CD8-positive, alpha-beta memory T cell (primary cell): ENCODE data around the gene SFT2D3. TPM values are rescaled to one million over a fixed set of nuclear protein-coding genes. Genes with fewer than 3 reads are reported as not detected.

Experiments
- CTCF ChIA-PET: fragments of 350-600 bp; sonication (Branson Sonifier 250); formaldehyde crosslinking; loops from one replicate; lab custom pipeline; 2021; ENCODE audit warnings: antibody characterized with exemption; lab: Charles Lee
- POLR2A ChIA-PET: fragments of 350-600 bp; sonication (Branson Sonifier 250); formaldehyde crosslinking; loops from one replicate; lab custom pipeline; 2021; ENCODE audit warnings: antibody characterized with exemption; lab: Charles Lee
- DNase-seq, 5 donors: peaks; one replicate each; pipeline versions ENCODE4 v3.0.0 to v3.0.0-alpha.2; 2020 to 2022; ENCODE audit warnings: mixed read lengths in 1 of 5
- H3K27ac ChIP-seq: one replicate; pipeline ENCODE4 v1.7.0; 2013; ENCODE audit warnings: low read depth, mild to moderate bottlenecking, low read length, moderate library complexity
- H3K27me3 ChIP-seq: 2 replicates; pipeline ENCODE4 v1.7.0; 2013; ENCODE audit warnings: low read length, mild to moderate bottlenecking; ENCODE audit not compliant: insufficient read depth, poor library complexity, severe bottlenecking
- H3K36me3 ChIP-seq: 2 replicates; pipeline ENCODE4 v1.7.0; 2013; ENCODE audit warnings: mild to moderate bottlenecking, low read length, moderate library complexity; ENCODE audit not compliant: insufficient read depth
- H3K4me1 ChIP-seq: 2 replicates; pipeline ENCODE4 v1.7.0; 2013; ENCODE audit warnings: mild to moderate bottlenecking, low read length, moderate library complexity; ENCODE audit not compliant: insufficient read depth
- H3K4me3 ChIP-seq: 2 replicates; pipeline ENCODE4 v1.7.0; 2013; ENCODE audit warnings: mild to moderate bottlenecking, low read length
- H3K9me3 ChIP-seq: 2 replicates; pipeline ENCODE4 v1.7.0; 2013; ENCODE audit warnings: mild to moderate bottlenecking, low read length
- H3K27ac Mint-ChIP-seq, 8 donors: one replicate each; pipeline ENCODE4 v1.8.0; 2020 to 2021; ENCODE audit warnings: mixed read lengths in 8 of 8, mild to moderate bottlenecking in 6 of 8, inconsistent platforms in 3 of 8, moderate library complexity in 3 of 8
- H3K27me3 Mint-ChIP-seq, 2 donors: one replicate each; pipeline ENCODE4 v1.8.0; 2020 to 2021; ENCODE audit warnings: mixed read lengths in 2 of 2, mild to moderate bottlenecking in 1 of 2, moderate library complexity in 1 of 2
- H3K36me3 Mint-ChIP-seq, 3 donors: one replicate each; pipeline ENCODE4 v1.8.0; 2020 to 2021; ENCODE audit warnings: mixed read lengths in 3 of 3, inconsistent platforms in 1 of 3, mild to moderate bottlenecking in 1 of 3
- H3K4me1 Mint-ChIP-seq, 3 donors: one replicate each; pipeline ENCODE4 v1.8.0; 2020 to 2021; ENCODE audit warnings: mixed read lengths in 3 of 3, inconsistent platforms in 1 of 3, mild to moderate bottlenecking in 1 of 3
- H3K4me3 Mint-ChIP-seq, 7 donors: one replicate each; pipeline ENCODE4 v1.8.0; 2020 to 2021; ENCODE audit warnings: mixed read lengths in 7 of 7, mild to moderate bottlenecking in 6 of 7, moderate library complexity in 4 of 7, inconsistent platforms in 2 of 7
- H3K9me3 Mint-ChIP-seq, 5 donors: one replicate each; pipeline ENCODE4 v1.8.0; 2020 to 2022; ENCODE audit warnings: mixed read lengths in 5 of 5, mild to moderate bottlenecking in 3 of 5, moderate library complexity in 2 of 5, inconsistent platforms in 1 of 5
- polyA plus RNA-seq: library from polyadenylated mRNA; unstranded; fragments of 300-500 nt; fragmentation: Illumina TruSeq; gene quantifications from one replicate; pipeline ENCODE4 v1.2.3, GENCODE V29; 2021
- total RNA-seq, 2 experiments: library from RNA; stranded (reverse); gene quantifications; one replicate each; pipeline ENCODE4 v1.2.3, GENCODE V29; 2021

SFT2D3 gene
- total and polyA plus RNA-seq, 3 experiments from 2014 or later = 0.31 to 5.5 (median 4.6) TPM

DNA sequence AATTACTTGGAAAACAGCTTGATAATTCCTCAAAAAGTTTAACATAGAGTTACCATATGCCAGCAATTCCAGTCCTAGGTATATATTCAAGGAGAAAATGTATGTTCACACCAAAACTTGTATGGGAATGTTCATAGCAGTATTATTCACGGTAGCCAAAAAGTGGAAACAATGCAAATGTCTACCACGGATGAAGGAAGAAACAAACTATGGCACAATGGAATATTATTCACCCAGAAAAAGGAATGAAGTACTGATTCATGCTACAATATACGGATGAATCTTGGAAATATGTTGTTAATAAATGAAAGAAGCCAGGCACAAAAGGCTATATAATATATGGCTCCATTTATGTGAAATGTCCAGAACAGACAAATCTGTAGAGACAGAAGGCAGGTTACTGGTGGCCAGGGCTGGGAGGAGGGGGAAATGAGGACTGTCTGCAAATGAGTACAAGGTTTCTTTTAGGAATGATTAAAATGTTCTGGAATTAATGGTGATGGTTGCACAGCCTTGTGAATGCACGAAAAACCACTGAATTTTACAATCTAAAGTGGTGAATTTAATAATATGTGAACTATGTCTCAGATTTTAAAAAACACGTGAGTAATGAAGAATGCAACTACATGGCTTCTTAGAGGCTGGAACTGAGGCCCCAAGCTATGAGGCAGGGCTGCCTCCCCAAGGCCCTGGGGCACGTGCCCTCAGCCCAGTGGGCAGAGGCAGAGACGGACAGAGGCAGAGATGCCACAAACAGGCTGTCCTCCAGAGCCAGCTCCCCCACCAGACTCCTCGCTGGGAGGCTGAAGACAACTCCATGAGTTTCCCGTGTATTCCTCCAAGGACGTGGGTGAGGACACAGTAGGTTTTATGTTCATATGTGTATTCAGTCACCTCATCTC, 31.0 kb upstream of the SFT2D3 start:
- CTCF ChIA-PET = no interaction called here
- no peaks in the 10 kb centered on the region for H3K36me3 ChIP-seq
- Mint-ChIP-seq H3K9me3 (no peaks in the 10 kb centered on the region), H3K4me1 (peaks cover 5 to 6% (median 5%) of the 10 kb centered on the region in 3 donors), H3K36me3 (peaks cover 0 to 1% (median 0%) of the 10 kb centered on the region in 3 donors), H3K4me3 (no peak overlapping the region), H3K27me3 (peaks cover 61 to 75% of the 10 kb centered on the region in 2 donors), H3K27ac (no peak overlapping the region)
- H3K27me3 ChIP-seq = peaks cover 16% of the 10 kb centered on the region
- H3K9me3 ChIP-seq = no peaks in the 10 kb centered on the region
- no peak for DNase-seq
- H3K27ac ChIP-seq = no peak overlapping the region
- no peaks in the 10 kb centered on the region for H3K4me1 ChIP-seq
- no peak overlapping the region for H3K4me3 ChIP-seq
- POLR2A ChIA-PET = no interaction called here

DNA sequence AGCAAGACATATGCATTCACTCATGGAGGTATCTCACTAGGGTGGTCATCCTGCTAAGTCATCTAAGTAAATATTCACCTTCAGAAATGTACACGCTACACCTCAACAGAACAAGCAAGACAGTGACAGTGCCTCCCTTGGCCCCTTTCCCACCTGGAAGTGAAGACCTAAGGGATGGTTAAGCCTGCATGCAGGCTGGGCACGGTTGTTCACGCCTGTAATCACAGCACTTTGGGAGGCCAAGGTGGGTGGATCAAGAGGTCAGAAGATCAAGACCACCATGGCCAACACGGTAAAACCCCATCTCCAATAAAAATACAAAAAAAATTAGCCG, 30.4 kb upstream of the SFT2D3 start:
- no peaks in the 10 kb centered on the region for H3K9me3 ChIP-seq
- H3K9me3 Mint-ChIP-seq = no peaks in the 10 kb centered on the region
- CTCF ChIA-PET = no interaction called here

DNA sequence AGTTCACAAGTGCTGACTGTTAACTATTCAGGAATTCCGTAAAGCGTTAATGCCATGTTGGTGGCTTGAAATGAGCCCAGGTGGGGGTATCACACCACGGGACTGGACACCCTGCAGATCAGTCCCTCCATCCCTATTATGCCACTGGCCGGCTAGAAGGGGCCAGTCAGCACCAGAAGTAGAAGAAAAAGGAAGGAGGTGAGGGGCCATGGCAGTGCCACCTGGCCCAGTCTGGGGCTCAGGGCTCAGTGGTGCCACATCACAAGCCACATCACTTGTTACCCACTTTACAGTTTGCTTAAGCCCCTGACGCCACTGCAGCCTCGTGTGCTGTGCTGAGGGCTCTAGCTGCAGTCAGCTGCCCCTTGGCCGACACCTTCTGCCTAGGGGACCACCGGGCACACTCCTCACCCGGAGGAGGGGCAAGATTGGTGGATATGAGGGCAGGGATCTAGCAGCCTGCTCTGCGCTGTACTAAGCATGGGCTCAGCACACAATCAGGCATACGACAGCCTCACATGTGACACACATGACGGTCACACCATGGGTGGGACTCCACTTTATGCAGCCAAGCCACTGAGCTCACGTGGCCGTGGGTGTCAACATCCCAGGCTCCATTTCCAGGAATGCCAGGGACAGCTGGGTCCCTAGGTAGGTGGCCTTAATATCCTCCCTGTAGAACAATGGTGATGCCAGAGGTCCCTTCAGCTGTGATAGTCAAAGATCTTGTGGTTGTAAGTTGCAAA, 29.6 kb upstream of the SFT2D3 start:
- Histone ChIP-seq H3K4me3 (no peak overlapping the region), H3K36me3 (no peaks in the 10 kb centered on the region), H3K27ac (no peak overlapping the region), H3K9me3 (no peaks in the 10 kb centered on the region), H3K27me3 (peaks cover 29% of the 10 kb centered on the region), H3K4me1 (no peaks in the 10 kb centered on the region)
- Mint-ChIP-seq H3K27ac (no peak overlapping the region), H3K27me3 (peaks cover 69 to 72% of the 10 kb centered on the region in 2 donors), H3K36me3 (no peaks in the 10 kb centered on the region), H3K9me3 (no peaks in the 10 kb centered on the region), H3K4me3 (no peak overlapping the region), H3K4me1 (peaks cover 11 to 12% (median 12%) of the 10 kb centered on the region in 3 donors)
- ChIA-PET CTCF (no interaction called here), POLR2A (no interaction called here)
- DNase-seq = no peak

More for the DNA sequence above, 30.4 kb upstream of the SFT2D3 start:
- DNase-seq = no peak
- H3K36me3 Mint-ChIP-seq = peaks cover 0 to 1% (median 0%) of the 10 kb centered on the region in 3 donors
- peaks cover 20% of the 10 kb centered on the region for H3K27me3 ChIP-seq
- no peak overlapping the region for H3K27ac ChIP-seq
- no peaks in the 10 kb centered on the region for H3K36me3 ChIP-seq
- POLR2A ChIA-PET = no interaction called here
- H3K4me1 ChIP-seq = no peaks in the 10 kb centered on the region
- peak overlapping the region in 1 of 7 donors; percentile 28 for H3K4me3 Mint-ChIP-seq
- H3K27me3 Mint-ChIP-seq = peaks cover 65 to 73% of the 10 kb centered on the region in 2 donors
- peaks cover 9% of the 10 kb centered on the region in 3 donors for H3K4me1 Mint-ChIP-seq
- H3K4me3 ChIP-seq = no peak overlapping the region
- H3K27ac Mint-ChIP-seq = no peak overlapping the region

DNA sequence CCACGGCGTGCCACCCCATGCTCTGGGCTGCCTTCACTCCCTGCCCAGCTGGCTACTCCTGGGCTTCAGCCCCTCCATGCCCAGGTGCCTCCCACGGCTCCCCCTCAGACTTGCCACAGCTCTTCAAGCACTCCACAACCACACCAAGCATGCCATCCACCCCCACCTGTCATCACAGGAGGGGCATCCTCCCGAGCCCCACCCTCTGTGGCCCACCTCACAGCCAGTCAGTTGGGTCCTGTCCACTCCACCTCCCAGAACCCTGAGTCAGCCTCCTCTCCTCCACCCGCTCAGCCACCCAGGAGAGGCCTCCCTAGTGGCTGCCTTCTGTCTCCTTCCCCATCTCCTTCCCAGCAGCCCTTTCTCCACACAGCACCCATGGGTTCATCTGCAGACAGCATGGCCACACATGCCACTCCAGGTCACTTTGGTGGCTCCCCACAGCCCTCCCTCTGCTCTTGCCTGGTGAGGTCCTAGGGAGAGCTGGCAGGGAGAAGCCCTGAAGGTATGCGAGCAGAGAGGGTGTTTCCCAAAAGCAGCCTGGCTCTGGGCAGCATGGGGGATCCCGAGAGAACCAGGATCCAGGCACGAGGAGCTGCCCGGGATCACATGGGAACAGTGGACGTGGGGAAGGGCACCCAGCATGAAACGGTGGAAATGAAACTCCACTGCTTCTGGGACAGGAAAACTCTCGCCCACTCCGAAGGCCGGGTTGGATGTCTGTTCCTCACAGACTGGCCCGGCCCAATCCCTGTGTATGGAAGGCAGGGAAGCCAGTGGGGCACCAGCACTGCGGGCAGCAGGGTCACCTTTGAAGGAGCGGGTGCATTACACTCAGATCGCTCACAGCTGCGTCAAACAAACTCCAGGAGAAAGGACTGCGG, 28.7 kb upstream of the SFT2D3 start:
- Mint-ChIP-seq H3K27ac (no peak overlapping the region), H3K4me1 (peaks cover 11 to 12% (median 12%) of the 10 kb centered on the region in 3 donors), H3K4me3 (peak overlapping the region in 1 of 7 donors; percentile 15), H3K27me3 (peaks cover 69 to 73% of the 10 kb centered on the region in 2 donors), H3K36me3 (no peaks in the 10 kb centered on the region), H3K9me3 (no peaks in the 10 kb centered on the region)
- H3K4me1 ChIP-seq = no peaks in the 10 kb centered on the region
- POLR2A ChIA-PET = no interaction called here
- no peaks in the 10 kb centered on the region for H3K36me3 ChIP-seq
- H3K27ac ChIP-seq = no peak overlapping the region
- no peak for DNase-seq
- no peak overlapping the region for H3K4me3 ChIP-seq
- H3K27me3 ChIP-seq = peaks cover 33% of the 10 kb centered on the region
- CTCF ChIA-PET = no interaction called here
- no peaks in the 10 kb centered on the region for H3K9me3 ChIP-seq

DNA sequence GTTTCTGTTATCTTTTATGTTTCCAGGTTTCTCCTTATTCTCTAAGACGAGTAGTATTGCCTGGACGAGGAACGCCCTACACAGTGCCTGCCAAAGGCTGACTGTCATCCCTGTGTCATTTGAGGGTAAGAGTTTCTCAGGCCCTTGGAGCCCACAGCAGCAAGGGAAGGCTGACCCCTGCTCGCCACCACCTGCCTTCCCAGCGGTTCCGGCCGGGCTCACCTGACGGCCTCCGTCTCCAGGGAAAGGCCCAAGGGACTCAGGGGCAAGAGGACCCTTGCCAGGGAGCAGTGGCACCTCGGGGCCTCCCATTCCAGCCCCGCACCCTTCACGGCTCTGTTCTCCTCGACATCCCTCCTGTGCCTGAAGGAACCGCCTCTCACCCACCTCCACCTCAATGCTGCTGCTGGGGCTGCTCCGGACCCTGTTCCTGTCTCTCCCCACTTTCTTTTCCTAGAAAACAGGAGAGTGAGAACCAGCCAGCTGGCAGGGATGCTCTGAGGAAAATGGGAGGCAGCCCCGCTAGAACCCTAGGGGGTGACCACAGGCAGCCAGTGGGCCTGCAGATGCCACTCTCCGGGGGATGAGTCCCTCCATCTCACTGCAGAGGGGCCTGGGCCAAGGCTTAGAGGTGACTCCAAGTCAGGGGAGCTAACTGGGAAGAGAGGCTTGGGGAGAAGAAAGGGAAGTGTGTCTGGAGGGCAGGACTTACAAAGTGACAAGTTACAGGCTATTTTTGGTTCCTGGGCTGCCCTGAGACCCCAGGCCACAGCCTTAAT, 27.8 kb upstream of the SFT2D3 start:
- Mint-ChIP-seq H3K4me1 (peaks cover 11 to 12% (median 12%) of the 10 kb centered on the region in 3 donors), H3K9me3 (no peaks in the 10 kb centered on the region), H3K36me3 (no peaks in the 10 kb centered on the region), H3K27me3 (peaks cover 70 to 79% of the 10 kb centered on the region in 2 donors), H3K4me3 (peak overlapping the region in 6 of 7 donors; percentile 25 to 75 (median 64)), H3K27ac (no peak overlapping the region)
- H3K27me3 ChIP-seq = peaks cover 36% of the 10 kb centered on the region
- H3K4me3 ChIP-seq = no peak overlapping the region
- ChIA-PET CTCF (no interaction called here), POLR2A (no interaction called here)
- no peaks in the 10 kb centered on the region for H3K4me1 ChIP-seq
- H3K27ac ChIP-seq = no peak overlapping the region
- no peaks in the 10 kb centered on the region for H3K36me3 ChIP-seq
- no peak for DNase-seq
- H3K9me3 ChIP-seq = no peaks in the 10 kb centered on the region

DNA sequence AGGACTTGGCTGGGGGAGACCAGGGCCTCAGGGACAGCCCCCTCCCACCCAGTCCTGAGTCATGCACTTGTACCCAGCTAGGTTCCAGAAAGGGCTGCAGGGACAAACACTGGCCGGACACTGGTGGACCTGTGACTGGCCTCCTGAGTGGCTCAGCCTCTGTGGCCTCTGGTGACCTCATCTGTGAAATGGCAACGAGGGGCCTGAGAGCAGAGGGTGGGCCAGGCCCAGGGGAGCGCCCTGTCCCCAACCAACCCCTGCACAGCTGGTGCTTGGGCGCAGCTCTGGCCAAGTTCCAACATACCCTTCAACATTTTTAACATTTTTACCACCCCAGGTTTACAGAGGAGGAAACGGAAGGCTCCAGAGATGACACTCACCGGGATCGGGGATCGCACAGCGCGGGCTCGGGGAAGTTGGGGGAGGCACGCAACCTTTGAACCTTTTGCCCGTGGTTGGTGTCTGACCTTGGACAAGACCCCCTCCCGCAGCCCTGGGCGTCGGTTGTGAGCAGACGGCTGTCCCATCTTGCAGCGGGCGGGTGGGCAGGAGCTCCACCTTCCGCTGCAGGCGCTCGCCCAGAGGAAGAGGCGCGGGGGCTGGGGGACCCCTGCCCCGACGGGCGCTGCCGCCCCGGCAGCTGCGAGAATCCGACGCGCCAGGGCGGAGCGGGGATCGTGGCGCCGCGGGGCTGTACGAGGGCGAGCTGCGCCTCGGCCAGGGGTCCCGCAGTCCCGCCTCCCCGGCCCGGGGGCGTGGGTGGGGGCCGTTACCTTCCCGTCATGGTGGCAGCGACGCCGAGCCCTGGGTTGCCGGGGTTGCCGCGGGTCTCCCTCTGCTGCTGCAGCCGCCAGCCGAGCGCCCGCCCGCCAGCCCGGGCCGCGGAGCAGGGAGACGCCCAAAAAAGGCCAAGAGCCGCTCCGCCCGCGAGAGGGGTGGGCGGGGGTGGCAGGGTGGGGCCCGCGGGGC, 26.8 kb upstream of the SFT2D3 start:
- peaks cover 31% of the 10 kb centered on the region for H3K27me3 ChIP-seq

More for the DNA sequence above, 26.8 kb upstream of the SFT2D3 start:
- POLR2A ChIA-PET = no interaction called here
- H3K4me1 Mint-ChIP-seq = peaks cover 11 to 12% (median 12%) of the 10 kb centered on the region in 3 donors
- peaks cover 65 to 78% of the 10 kb centered on the region in 2 donors for H3K27me3 Mint-ChIP-seq
- CTCF ChIA-PET = no interaction called here
- no peak overlapping the region for H3K27ac ChIP-seq
- no peaks in the 10 kb centered on the region for H3K9me3 ChIP-seq
- no peak overlapping the region for H3K27ac Mint-ChIP-seq
- H3K36me3 Mint-ChIP-seq = no peaks in the 10 kb centered on the region
- no peaks in the 10 kb centered on the region for H3K9me3 Mint-ChIP-seq
- H3K4me3 Mint-ChIP-seq = peak overlapping the region in 6 of 7 donors; percentile 62 to 77 (median 70)
- H3K4me3 ChIP-seq = no peak overlapping the region
- peak in 1 of 5 donors; percentile 10 for DNase-seq
- no peaks in the 10 kb centered on the region for H3K36me3 ChIP-seq
- H3K4me1 ChIP-seq = no peaks in the 10 kb centered on the region
